SU-DHL-6 (cell line): ENCODE data around the gene PRLR.

Experiments
- H2AFZ ChIP-seq: fragments of 200-600 bp; sonication (generic); 2 replicates; pipeline ENCODE4 v1.6.1; 2014; ENCODE audit warnings: low read depth, mild to moderate bottlenecking, moderate library complexity, mixed read lengths, antibody characterized with exemption, low read length; ENCODE audit not compliant: severe bottlenecking
- H3F3A ChIP-seq: fragments of 200-600 bp; shearing (Covaris generic); 2 replicates; pipeline ENCODE4 v1.6.0; 2016; ENCODE audit warnings: antibody characterized with exemption, mild to moderate bottlenecking; ENCODE audit not compliant: insufficient read depth
- H3K27ac ChIP-seq: fragments of 200-600 bp; sonication (generic); 2 replicates; pipeline ENCODE4 v1.5.1; 2016; ENCODE audit warnings: low read depth, mild to moderate bottlenecking, low read length, moderate library complexity, mixed read lengths
- H3K27me3 ChIP-seq: fragments of 200-600 bp; sonication (generic), shearing (Covaris generic); 2 replicates; pipeline ENCODE4 v1.6.0; 2014; ENCODE audit warnings: mild to moderate bottlenecking, low read length
- H3K36me3 ChIP-seq: fragments of 200-600 bp; sonication (generic); 2 replicates; pipeline ENCODE4 v1.6.1; 2014; ENCODE audit warnings: mild to moderate bottlenecking, low read length, mixed read lengths
- H3K4me2 ChIP-seq: fragments of 300-600, 200-600 bp; shearing (Covaris generic), sonication (generic); 2 replicates; pipeline ENCODE4 v1.6.0; 2014; ENCODE audit warnings: low read length, low read depth, mild to moderate bottlenecking; ENCODE audit not compliant: poor library complexity, severe bottlenecking
- H3K4me3 ChIP-seq: fragments of 200-600 bp; sonication (generic); 2 replicates; pipeline ENCODE4 v1.5.1; 2014; ENCODE audit warnings: antibody characterized with exemption, low read length, mild to moderate bottlenecking, mixed read lengths; ENCODE audit not compliant: insufficient read depth, poor library complexity, severe bottlenecking
- H3K79me2 ChIP-seq: fragments of 200-600 bp; sonication (generic); 2 replicates; pipeline ENCODE4 v1.6.1; 2014; ENCODE audit warnings: mild to moderate bottlenecking, low read length, moderate library complexity; ENCODE audit not compliant: insufficient read depth
- H3K9ac ChIP-seq: fragments of 200-600 bp; sonication (generic); 2 replicates; pipeline ENCODE4 v1.7.0; 2014; ENCODE audit warnings: mild to moderate bottlenecking, low read length
- H3K9me2 ChIP-seq: fragments of 200-600 bp; sonication (generic); replicated peaks from 2 replicates; pipeline ENCODE4 v1.6.1; 2014; ENCODE audit warnings: low read length; ENCODE audit not compliant: insufficient read depth
- H3K9me3 ChIP-seq: fragments of 200-600 bp; sonication (generic); 2 replicates; pipeline ENCODE4 v1.6.1; 2014; ENCODE audit warnings: low read length, mixed read lengths; ENCODE audit not compliant: insufficient read depth
- H4K20me1 ChIP-seq: fragments of 200-600 bp; sonication (generic); 2 replicates; pipeline ENCODE4 v1.6.1; 2014; ENCODE audit warnings: low read depth, mild to moderate bottlenecking, antibody characterized with exemption, low read length, moderate library complexity, mixed read lengths
- EZH2phosphoT487 ChIP-seq: fragments of 200-600 bp; sonication (generic), shearing (Covaris generic); conservative IDR thresholded peaks from 2 replicates; pipeline ENCODE4 v1.6.1; 2018; ENCODE audit warnings: mild to moderate bottlenecking, antibody characterized with exemption, low read length, moderate library complexity, mixed read lengths
- TF ChIP-seq, protein P1 (sequence below): fragments of 200-600 bp; sonication (generic); IDR thresholded peaks from one replicate; pipeline ENCODE4 v1.5.1; 2017; ENCODE audit warnings: antibody characterized with exemption, mild to moderate bottlenecking, low read length, moderate library complexity; ENCODE audit not compliant: insufficient read depth, poor library complexity, severe bottlenecking

PRLR gene

GRCh38 chr5:35012796-35013195 is 217.5 kb downstream of the PRLR start:
- Histone ChIP-seq H3K4me3 (no peak overlapping the region), H3K36me3 (no peaks in the 10 kb centered on the region), H3K9ac (no peak overlapping the region), H3K9me3 (no peaks in the 10 kb centered on the region), H3K79me2 (no peaks in the 10 kb centered on the region), H3F3A (no peaks in the 10 kb centered on the region), H3K27me3 (no peaks in the 10 kb centered on the region), H3K27ac (no peak overlapping the region), H3K9me2 (no peaks in the 10 kb centered on the region), H3K4me2 (no peak overlapping the region), H4K20me1 (no peaks in the 10 kb centered on the region), H2AFZ (no peak overlapping the region)
- TF ChIP-seq EZH2phosphoT487: no peak

DNA sequence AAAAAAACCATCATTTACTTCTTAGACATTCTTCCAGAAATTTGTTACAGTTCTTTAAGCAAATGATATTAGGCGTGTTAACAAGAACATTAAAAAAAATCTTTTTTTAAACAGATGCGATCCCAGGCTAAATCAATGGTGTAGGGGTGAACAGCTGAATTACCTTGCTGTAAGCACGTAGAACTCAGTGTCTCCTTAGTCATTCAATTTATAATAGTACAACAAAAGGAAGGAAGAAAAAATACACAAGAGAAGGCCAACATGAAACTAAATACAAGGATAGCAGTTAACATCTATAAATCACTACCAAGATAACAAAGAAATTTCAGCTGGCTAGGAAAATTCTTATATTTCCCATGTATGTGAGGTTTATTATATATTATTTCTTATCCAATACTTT is 217.9 kb downstream of the PRLR start:
- no peaks in the 10 kb centered on the region for H4K20me1 ChIP-seq
- H3K79me2 ChIP-seq: no peaks in the 10 kb centered on the region
- no peak overlapping the region for H3K4me2 ChIP-seq
- TF ChIP-seq EZH2phosphoT487: no peak
- TF ChIP-seq, protein P1, sequence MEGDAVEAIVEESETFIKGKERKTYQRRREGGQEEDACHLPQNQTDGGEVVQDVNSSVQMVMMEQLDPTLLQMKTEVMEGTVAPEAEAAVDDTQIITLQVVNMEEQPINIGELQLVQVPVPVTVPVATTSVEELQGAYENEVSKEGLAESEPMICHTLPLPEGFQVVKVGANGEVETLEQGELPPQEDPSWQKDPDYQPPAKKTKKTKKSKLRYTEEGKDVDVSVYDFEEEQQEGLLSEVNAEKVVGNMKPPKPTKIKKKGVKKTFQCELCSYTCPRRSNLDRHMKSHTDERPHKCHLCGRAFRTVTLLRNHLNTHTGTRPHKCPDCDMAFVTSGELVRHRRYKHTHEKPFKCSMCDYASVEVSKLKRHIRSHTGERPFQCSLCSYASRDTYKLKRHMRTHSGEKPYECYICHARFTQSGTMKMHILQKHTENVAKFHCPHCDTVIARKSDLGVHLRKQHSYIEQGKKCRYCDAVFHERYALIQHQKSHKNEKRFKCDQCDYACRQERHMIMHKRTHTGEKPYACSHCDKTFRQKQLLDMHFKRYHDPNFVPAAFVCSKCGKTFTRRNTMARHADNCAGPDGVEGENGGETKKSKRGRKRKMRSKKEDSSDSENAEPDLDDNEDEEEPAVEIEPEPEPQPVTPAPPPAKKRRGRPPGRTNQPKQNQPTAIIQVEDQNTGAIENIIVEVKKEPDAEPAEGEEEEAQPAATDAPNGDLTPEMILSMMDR: no peak
- H2AFZ ChIP-seq: no peak overlapping the region
- H3K9me2 ChIP-seq: no peaks in the 10 kb centered on the region
- no peaks in the 10 kb centered on the region for H3F3A ChIP-seq
- no peaks in the 10 kb centered on the region for H3K9me3 ChIP-seq
- no peak overlapping the region for H3K4me3 ChIP-seq
- H3K27me3 ChIP-seq: no peaks in the 10 kb centered on the region
- no peak overlapping the region for H3K9ac ChIP-seq
- H3K36me3 ChIP-seq: no peaks in the 10 kb centered on the region
- H3K27ac ChIP-seq: no peak overlapping the region

DNA sequence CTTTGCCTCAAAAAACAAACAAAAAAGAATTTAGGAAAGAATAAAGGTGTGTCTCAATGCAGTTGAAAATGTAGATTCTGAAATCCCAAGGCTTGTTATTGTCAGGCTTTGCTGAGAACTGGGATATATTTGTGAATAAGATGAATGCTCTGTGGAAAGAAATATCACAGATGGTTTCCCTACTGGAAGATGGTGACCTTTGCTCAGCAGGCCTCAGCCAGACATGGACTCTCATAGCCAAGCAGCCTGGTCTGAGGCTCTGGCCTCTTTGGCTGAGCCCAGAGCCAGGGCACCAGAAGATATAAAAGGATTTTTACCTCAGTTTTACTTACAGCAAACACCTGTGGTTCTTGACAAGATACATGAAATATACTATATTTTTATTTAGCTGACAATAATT is 219.6 kb downstream of the PRLR start:
- Histone ChIP-seq H3K4me2 (no peak overlapping the region), H4K20me1 (no peaks in the 10 kb centered on the region), H3K4me3 (no peak overlapping the region), H3K27me3 (no peaks in the 10 kb centered on the region), H3K9me3 (no peaks in the 10 kb centered on the region), H3K27ac (no peak overlapping the region), H3K9me2 (no peaks in the 10 kb centered on the region), H2AFZ (no peak overlapping the region), H3K9ac (no peak overlapping the region), H3F3A (no peaks in the 10 kb centered on the region), H3K79me2 (no peaks in the 10 kb centered on the region), H3K36me3 (no peaks in the 10 kb centered on the region)
- TF ChIP-seq, protein P1: no peak
- no peak for TF ChIP-seq EZH2phosphoT487

DNA sequence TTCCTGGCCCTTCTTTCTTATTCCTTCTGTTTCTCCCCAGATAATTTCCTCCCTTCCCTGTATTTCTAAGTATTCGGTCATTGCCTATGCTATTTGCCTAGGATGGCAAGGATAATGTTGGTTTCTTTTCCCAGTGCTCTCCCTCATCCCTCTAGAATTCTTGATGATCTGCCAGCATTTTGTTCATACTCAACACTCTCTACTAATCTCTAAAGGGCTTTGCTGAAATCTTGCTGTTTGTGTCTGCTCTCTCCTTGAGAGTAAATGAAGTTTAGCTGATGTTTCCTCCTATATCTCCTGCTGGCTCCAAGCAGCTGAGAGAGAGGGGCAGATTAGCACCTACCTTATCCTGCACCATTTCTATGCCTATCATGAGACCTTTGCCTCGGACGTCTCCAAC is 220.6 kb downstream of the PRLR start:
- Histone ChIP-seq H3K9ac (no peak overlapping the region), H3K27me3 (no peaks in the 10 kb centered on the region), H2AFZ (no peak overlapping the region), H3F3A (no peaks in the 10 kb centered on the region), H3K4me3 (no peak overlapping the region), H3K79me2 (no peaks in the 10 kb centered on the region), H3K4me2 (no peak overlapping the region), H3K9me3 (no peaks in the 10 kb centered on the region), H3K36me3 (no peaks in the 10 kb centered on the region), H3K27ac (no peak overlapping the region), H4K20me1 (no peaks in the 10 kb centered on the region), H3K9me2 (no peaks in the 10 kb centered on the region)
- TF ChIP-seq, protein P1: no peak
- TF ChIP-seq EZH2phosphoT487: no peak
